Measurements from ENCODE around the gene SLC31A2. TPM values are rescaled to one million over a fixed set of nuclear protein-coding genes. Genes with fewer than 3 reads are reported as not detected.

The SLC31A2 gene
- total and polyA plus RNA-seq, 2 donors (not counting 1 experiment from before 2014, with no cell fraction given), result 0.67 to 2.3 TPM

DNA sequence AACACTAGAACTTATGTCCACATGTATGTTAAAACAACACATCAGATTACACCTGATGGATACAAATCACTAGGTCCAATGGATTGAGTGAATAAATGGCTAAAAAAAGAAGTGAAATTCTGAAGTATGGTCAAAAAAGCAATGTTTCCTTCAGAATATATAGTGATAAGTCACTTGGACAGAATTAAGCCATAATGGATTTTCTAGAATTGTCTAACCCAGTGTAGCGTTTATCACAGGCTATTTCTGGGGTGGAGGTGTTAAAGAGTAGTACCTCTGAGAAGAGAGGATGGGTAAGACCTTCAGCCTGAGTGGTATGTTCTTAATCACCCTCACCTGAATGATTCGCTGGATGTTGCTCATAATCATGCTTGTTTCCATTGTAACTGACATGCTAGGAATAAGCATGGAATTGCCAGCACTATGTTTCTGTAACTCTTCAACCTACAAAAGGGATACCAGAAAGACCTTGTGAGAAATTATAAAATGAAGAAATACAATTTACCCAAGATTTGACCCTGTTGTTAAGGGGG, 33.2 kb downstream of the SLC31A2 start:
- Mint-ChIP-seq H3K9me3 (ENCODE audit: insufficient read depth) (no peaks in the 10 kb centered on the region), H3K4me1 (no peaks in the 10 kb centered on the region), H3K4me3 (no peak overlapping the region), H3K27me3 (no peaks in the 10 kb centered on the region), H3K27ac (no peak overlapping the region)
- peaks cover 24 to 83% of the 10 kb centered on the region in 2 experiments for H3K36me3 ChIP-seq (replicated peaks in 1 of 2; ENCODE audit: control extremely low read depth in 1 of 2, control insufficient read depth in 1 of 2, extremely low read depth in 1 of 2, insufficient read depth in 2 of 2, low read length in 1 of 2)
- no peak for TF ChIP-seq EZH2 (IDR thresholded peaks at IDR 0.05; ENCODE audit: borderline replicate concordance, insufficient read depth, low read depth, low read length, poor library complexity, severe bottlenecking)
- TF ChIP-seq, protein P1, sequence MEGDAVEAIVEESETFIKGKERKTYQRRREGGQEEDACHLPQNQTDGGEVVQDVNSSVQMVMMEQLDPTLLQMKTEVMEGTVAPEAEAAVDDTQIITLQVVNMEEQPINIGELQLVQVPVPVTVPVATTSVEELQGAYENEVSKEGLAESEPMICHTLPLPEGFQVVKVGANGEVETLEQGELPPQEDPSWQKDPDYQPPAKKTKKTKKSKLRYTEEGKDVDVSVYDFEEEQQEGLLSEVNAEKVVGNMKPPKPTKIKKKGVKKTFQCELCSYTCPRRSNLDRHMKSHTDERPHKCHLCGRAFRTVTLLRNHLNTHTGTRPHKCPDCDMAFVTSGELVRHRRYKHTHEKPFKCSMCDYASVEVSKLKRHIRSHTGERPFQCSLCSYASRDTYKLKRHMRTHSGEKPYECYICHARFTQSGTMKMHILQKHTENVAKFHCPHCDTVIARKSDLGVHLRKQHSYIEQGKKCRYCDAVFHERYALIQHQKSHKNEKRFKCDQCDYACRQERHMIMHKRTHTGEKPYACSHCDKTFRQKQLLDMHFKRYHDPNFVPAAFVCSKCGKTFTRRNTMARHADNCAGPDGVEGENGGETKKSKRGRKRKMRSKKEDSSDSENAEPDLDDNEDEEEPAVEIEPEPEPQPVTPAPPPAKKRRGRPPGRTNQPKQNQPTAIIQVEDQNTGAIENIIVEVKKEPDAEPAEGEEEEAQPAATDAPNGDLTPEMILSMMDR (IDR thresholded peaks at IDR 0.05), result no peak
- no peak overlapping the region for H2AFZ ChIP-seq (ENCODE audit: insufficient read depth, low read depth, low read length, poor library complexity, severe bottlenecking)
- ChIA-PET POLR2A (no interaction called here), CTCF (no interaction called here)
- no peak overlapping the region for H3K27ac ChIP-seq (ENCODE audit: low read length in 2 of 2)
- no CpG with 5 or more reads among the region's 2 CpGs for WGBS (ENCODE audit: insufficient coverage)
- H4K20me1 ChIP-seq (ENCODE audit: control insufficient read depth, insufficient read depth, low read length, poor library complexity, severe bottlenecking), result no peaks in the 10 kb centered on the region
- DNase-seq, result no peak
- H3K4me3 ChIP-seq (ENCODE audit: control extremely low read depth in 1 of 5, extremely low read depth in 1 of 5, insufficient read depth in 1 of 5, low read depth in 2 of 5, low read length in 4 of 5), result no peak overlapping the region
- no peaks in the 10 kb centered on the region for H3K79me2 ChIP-seq (ENCODE audit: control insufficient read depth, insufficient read depth, low read length)
- no peaks in the 10 kb centered on the region for H3K4me1 ChIP-seq (ENCODE audit: control insufficient read depth in 2 of 2, insufficient read depth in 2 of 2, low read length in 2 of 2)
- no peak overlapping the region for H3K9ac ChIP-seq (ENCODE audit: low read length)
- no peak for ATAC-seq (ENCODE audit: low read depth)
- no peak overlapping the region for H3K4me2 ChIP-seq (replicated peaks; ENCODE audit: low read depth, low read length, poor library complexity, severe bottlenecking)
- H3K27me3 ChIP-seq (replicated peaks in 1 of 4; ENCODE audit: control extremely low read depth in 1 of 4, control insufficient read depth in 3 of 4, insufficient read depth in 4 of 4, low read length in 3 of 4), result no peaks in the 10 kb centered on the region
- intact Hi-C loops (cut with micrococcal nuclease), result no loop called here
- H3K9me3 ChIP-seq (ENCODE audit: control extremely low read depth in 1 of 3, control insufficient read depth in 2 of 3, insufficient read depth in 1 of 3, low read length in 2 of 3), result no peaks in the 10 kb centered on the region

DNA sequence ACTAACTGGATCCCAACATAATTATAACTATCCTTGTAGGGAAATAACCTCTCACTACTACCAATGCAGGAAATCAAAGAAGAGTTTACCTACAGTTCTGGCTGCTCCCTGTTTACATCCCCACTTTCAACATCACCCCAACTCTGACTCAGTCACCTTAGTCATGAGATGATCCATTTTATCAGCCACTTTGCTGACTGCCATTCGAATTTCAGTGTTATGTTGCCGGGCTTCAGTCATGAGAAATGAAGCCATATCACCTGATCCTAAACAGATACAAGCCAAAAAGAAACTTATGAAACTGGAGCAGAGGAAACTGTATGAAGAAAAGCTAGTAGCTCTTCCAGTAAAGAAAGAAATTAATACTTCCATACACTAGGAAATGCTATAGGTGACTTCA, 33.7 kb downstream of the SLC31A2 start:
- Histone ChIP-seq H3K27ac (ENCODE audit: low read length in 2 of 2) (no peak overlapping the region), H3K4me1 (ENCODE audit: control insufficient read depth in 2 of 2, insufficient read depth in 2 of 2, low read length in 2 of 2) (no peaks in the 10 kb centered on the region), H4K20me1 (ENCODE audit: control insufficient read depth, insufficient read depth, low read length, poor library complexity, severe bottlenecking) (no peaks in the 10 kb centered on the region), H3K9me3 (ENCODE audit: control extremely low read depth in 1 of 3, control insufficient read depth in 2 of 3, insufficient read depth in 1 of 3, low read length in 2 of 3) (no peaks in the 10 kb centered on the region), H3K36me3 (replicated peaks in 1 of 2; ENCODE audit: control extremely low read depth in 1 of 2, control insufficient read depth in 1 of 2, extremely low read depth in 1 of 2, insufficient read depth in 2 of 2, low read length in 1 of 2) (peaks cover 24 to 81% of the 10 kb centered on the region in 2 experiments), H3K4me2 (replicated peaks; ENCODE audit: low read depth, low read length, poor library complexity, severe bottlenecking) (no peak overlapping the region), H3K79me2 (ENCODE audit: control insufficient read depth, insufficient read depth, low read length) (no peaks in the 10 kb centered on the region), H2AFZ (ENCODE audit: insufficient read depth, low read depth, low read length, poor library complexity, severe bottlenecking) (no peak overlapping the region), H3K9ac (ENCODE audit: low read length) (no peak overlapping the region), H3K4me3 (ENCODE audit: control extremely low read depth in 1 of 5, extremely low read depth in 1 of 5, insufficient read depth in 1 of 5, low read depth in 2 of 5, low read length in 4 of 5) (no peak overlapping the region), H3K27me3 (replicated peaks in 1 of 4; ENCODE audit: control extremely low read depth in 1 of 4, control insufficient read depth in 3 of 4, insufficient read depth in 4 of 4, low read length in 3 of 4) (no peaks in the 10 kb centered on the region)
- no peaks in the 10 kb centered on the region for H3K27me3 Mint-ChIP-seq
- no peak overlapping the region for H3K27ac Mint-ChIP-seq
- intact Hi-C loops (cut with micrococcal nuclease), result no loop called here
- DNase-seq (no peak), ATAC-seq (ENCODE audit: low read depth) (no peak)
- no peaks in the 10 kb centered on the region for H3K9me3 Mint-ChIP-seq (ENCODE audit: insufficient read depth)
- no peak for TF ChIP-seq EZH2 (IDR thresholded peaks at IDR 0.05; ENCODE audit: borderline replicate concordance, insufficient read depth, low read depth, low read length, poor library complexity, severe bottlenecking)
- TF ChIP-seq, protein P1 (IDR thresholded peaks at IDR 0.05), result no peak
- CTCF ChIA-PET, result no interaction called here
- H3K4me3 Mint-ChIP-seq, result no peak overlapping the region
- no peaks in the 10 kb centered on the region for H3K4me1 Mint-ChIP-seq
- POLR2A ChIA-PET, result no interaction called here
- no CpG with 5 or more reads among the region's 2 CpGs for WGBS (ENCODE audit: insufficient coverage)
